ENCODE results near the gene UCK2.
"Not testable (repeated sequence)": the region's sequence is repeated elsewhere in the genome, so short reads cannot be mapped to it uniquely, and the experiment has no call there.

Gene UCK2
- 2.7 to 20.4 reads per million in 2 donors for total RNA-seq

DNA sequence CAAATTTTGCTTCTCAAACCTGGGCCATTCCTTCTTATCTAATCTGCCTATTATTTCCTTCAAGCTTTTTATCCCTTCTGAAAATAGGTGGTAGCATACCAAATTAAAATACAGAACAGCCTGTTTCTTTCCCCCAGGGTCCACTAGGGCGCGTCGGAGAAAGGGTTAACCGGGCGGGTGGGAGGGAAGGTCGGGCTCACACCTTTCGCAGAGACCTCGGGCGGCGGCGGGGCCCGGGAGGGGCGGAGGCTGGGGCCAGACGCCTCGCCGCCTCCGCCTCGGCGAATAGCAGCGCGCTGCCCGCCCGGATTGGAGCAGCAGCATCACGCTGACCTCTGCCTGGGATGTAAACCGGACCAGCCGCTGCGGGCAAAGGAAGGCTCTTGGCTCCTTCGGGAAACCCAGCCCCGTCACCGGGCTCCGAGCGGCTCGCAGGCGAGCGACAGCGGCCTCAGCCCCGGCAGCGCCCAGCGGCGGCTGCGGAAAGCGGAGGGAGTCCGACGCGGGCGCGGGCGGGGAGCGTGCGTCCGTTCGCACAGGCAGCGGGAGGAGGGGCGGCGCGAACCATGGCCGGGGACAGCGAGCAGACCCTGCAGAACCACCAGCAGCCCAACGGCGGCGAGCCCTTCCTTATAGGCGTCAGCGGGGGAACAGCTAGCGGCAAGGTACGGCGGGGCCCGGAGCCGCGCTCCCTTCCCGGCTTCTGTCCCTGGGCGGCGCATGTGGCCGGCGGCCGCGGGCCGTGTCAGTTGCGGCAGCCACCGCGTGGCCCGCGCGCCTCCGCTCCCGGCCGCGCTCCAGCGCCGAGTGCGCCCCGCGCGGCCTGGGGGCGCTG lies at the start of gene UCK2:
Gene UCK2, plus strand, starts transcription at position 347 of the 835 bp plus-strand sequence. Its CDS starts 220 bp downstream, at position 567.
- DNase-seq, result peak; percentile 23

- not testable (repeated sequence) for DNase-seq
Measured at GRCh38 chr1:165778197-165778596, 49.2 kb upstream of the UCK2 start.

- DNase-seq, result not testable (repeated sequence)
Measured at GRCh38 chr1:165783519-165783918, 43.9 kb upstream of the UCK2 start.

DNA sequence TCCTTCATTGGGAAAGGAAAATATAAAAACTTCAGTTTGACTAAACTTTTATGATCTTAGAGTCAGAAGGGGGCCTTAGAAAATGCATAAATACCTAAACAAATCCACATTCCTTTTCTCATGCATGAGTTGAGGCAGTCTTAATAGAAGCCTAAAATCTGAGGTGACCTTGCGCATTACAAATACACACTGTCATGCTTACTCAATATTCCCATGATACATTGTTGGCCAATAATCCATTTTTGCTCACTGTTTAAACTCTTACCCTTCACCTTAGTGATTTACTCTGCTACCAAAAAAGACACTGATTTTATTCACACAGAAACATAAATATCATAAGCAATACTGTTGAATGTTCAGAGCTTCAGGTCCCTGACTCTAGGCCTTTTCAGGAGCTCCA lies 39.7 kb upstream of the UCK2 start:
- no peak for DNase-seq

DNA sequence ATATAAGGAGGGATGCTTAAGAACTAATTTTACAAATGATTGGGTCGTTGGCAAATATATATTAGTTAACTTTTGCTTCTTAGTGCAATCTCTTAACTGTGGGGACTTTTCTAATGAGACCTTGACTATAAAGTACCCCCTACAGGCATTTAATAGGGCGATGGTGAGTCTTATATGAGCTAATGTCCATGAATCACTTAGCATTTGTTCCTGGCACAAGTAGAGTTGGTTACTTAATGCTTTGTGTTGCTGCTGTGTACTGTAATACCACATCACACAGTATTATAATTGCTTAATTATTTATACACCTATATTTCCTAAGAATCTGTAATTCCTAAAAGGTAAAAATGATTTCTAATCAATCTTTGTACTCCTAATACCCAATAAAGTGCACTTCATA lies 33.5 kb upstream of the UCK2 start:
- no peak for DNase-seq

DNA sequence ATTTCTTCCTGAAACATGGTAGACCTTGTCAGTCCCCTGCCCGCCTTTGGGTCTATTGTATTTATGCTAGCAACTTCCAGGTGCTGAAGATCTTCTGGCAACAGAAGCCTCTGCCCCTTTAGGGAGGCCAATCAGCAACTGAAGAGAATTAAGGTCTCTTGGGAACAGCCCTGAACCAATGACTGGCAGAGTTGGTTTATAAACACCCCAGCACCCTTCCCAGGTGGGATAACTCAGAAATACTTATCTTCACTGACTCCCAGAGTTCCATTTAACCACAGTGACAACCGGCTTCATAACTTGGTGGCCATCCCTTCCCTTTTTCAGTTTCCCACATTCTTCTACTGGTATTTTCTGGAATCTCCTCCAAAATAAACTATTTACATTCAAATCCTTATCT lies 31.5 kb upstream of the UCK2 start:
- no peak for DNase-seq

DNA sequence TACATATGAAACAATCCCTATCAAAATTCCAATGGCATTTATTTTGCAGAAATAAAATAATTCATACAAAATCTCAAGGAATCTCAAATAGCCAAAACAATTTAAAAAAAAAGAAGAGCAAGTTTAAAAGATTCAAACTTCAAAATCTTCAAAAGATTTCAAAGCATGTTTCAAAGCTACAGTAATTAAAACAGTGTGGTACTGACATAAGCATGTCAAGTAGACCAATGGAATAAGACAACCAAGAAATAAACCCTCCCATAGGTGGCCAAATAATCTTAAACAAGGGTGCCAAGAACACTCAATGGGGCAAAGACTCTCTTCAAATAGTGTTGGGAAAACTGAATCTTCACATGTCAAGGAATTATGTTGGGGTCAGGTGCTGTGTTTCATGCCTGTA lies 28.0 kb upstream of the UCK2 start:
- no peak for DNase-seq

GRCh38 chr1:165804513-165804912 lies 22.9 kb upstream of the UCK2 start:
- DNase-seq, result not testable (repeated sequence)

DNA sequence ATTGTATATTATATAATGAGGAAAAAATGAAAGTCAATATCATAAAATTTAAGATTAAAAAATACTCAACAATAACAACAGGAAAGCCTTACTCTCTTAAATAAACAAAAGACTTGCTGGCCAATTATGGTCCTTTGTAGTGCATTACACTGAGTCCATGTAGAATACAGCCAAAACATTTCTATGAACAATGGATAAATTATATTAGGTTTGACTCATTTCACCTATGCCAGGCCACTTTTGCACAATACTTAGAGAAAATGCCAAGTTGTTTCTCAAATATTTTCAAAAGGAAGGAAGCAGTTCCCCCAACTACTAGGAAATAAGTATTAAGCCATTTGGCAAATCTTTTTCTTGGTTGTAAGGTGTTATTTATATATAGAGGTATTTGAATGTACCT lies 19.8 kb upstream of the UCK2 start:
- no peak for DNase-seq

DNA sequence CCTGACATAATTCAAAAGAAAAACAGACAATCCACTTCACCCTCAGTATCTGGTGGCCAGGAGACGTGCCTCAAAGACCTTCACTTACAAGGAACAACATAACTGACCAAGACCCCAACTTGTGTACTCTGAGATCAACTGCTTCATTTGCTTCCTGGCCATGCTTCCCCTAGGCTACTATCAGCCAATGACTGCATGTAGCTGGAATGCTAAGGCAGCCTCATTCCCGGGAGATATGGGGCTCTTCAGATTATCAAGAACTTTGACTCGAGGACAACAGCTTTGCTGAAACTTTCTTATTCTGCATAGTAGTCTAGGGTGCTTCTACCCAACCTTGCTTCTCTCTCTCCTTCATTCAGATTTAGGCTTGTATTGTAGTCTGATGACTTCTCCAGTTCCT lies 11.7 kb upstream of the UCK2 start:
- no peak for DNase-seq

DNA sequence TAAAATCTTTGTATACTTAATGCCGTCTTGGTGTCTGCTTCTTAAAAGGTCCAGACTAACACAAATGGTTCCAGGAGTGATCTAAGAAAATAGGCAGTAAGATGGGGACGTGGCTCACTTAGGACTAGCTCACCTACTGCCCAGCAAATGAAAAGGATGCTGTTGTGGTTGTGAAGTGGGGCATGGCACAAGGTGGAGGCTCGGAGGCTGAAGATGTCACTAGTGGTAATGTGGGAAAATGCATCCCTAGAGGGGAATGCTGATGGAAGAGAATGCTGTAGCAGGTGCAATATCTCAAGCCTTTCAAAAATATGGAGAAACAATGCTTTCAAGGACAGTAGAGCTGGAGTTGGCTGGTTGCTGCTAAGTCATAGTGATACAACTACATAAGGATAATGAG lies 11.3 kb upstream of the UCK2 start:
- no peak for DNase-seq

- DNase-seq, result no peak
Measured at GRCh38 chr1:165816826-165817497, 10.5 kb upstream of the UCK2 start.

DNA sequence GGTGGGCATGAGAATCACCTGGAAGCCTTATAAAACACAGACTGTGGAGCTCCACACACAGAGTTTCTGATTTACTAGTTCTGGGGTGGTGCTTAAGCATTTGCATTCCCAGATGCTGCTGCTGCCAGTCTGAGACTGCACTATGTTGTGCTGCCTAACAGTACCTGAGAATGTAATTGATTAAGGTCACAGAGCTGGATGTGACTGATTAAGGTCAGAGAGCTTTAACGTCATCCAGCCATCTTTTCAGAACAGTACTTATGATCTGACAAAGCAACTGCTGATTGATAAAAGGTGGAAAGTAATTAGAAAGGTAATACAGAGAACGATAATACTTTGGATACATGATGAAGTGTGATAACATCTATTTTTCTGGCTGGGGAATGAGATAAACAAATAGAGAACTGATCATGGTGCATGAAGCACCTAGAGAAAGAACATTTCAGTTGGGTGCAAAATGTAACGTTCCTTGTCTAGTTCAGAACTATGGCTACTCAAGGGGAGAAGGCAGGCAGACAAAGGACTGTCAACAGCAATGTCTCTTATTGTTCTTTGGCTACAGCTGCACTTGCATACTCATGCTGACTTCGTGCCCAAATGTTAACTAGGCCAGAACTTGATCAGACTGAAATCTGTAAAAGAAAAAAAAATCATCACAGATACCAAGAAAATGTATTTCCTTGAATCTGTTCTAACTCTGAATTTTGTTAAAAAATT lies 3.7 kb upstream of the UCK2 start:
- no peak for DNase-seq

DNA sequence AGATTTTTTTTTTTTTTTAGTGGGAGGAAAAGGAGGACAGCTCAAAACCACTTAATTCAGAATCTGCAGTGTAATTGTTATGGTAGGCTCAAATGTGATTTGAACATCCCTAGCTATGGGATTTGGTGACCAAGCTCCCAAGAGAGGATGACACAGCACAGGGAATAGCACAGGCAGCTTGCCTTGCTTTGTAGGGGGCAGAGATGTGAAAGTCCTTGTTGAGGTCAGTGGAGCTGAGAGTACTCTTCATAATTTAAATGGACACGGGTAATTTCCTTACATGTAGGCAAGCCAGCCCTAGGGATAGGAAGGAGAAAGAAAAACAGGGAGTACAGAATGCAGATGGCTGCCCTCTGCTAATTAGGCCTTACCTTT lies 3.2 kb upstream of the UCK2 start:
- no peak for DNase-seq

GRCh38 chr1:165826565-165827267 lies 698 bp upstream of the UCK2 start:
- no peak for DNase-seq

GRCh38 chr1:165828103-165828668 lies 772 bp downstream of the UCK2 start:
- peak; percentile 1 for DNase-seq

GRCh38 chr1:165828669-165829329 lies 1.4 kb downstream of the UCK2 start:
- no peak for DNase-seq

DNA sequence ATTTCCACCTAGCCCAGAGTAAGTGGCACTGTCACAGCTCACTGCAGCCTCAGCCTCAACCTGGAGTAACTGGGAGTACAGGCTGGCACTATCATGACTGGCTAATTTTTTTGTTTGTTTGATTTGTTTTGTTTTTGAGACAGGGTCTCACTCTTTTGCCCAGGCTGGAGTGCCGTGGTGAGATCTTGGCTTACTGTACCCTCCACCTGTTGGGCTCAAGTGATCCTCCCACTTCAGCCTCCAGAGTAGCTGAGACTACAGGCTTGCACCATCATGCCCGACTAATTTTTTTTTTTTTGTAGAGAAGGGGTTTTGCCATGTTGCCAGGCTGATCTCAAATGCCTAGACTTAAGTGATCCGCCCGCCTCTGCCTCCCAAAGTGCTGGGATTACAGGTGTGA lies 2.5 kb downstream of the UCK2 start:
- DNase-seq, result no peak

DNA sequence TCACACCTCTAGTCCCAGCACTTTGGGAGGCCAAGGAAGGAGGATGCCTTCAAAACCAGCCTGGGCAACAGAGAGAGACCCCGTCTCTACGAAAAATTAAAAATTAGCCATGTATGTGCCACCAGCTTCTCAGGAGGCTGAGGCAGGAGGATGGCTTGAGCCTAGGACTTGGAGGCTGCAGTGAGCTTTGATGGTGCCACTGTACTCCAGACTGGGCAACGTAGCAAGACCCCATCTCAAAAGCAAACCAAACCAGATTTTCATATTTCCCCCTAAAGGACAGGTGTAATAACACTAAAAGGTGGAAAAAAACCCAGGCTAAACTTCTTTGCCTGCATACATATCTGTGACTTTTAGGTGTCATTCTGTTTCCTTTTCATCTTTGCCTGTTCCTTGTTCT lies 3.7 kb downstream of the UCK2 start:
- DNase-seq, result no peak

- DNase-seq, result no peak
Measured at GRCh38 chr1:165832902-165833301, 5.5 kb downstream of the UCK2 start.

GRCh38 chr1:165833358-165833757 lies 5.9 kb downstream of the UCK2 start:
- no peak for DNase-seq

DNA sequence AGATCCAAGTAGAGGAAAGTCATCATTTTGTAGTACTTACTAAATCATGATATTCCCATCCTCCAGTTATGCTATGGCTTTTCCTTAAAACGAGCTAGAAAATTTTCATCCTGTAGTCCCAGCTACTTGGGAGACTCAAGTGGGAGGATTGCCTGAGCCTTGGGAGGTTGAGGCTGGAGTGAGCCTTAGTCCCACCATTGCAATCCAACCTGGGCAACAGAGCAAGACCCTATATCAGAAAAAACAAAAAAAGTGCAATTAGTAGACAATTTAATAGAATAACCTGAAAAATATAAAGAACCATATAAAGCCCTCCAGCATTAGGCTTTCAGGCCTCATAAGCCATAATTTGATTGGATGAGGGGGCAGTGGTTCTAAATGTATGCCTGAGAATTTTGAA lies 6.8 kb downstream of the UCK2 start:
- DNase-seq, result no peak

Measured in T-helper 9 cell (primary cell).